GM06990 (cell line): ENCODE data around the gene STK32B.

Experiments
- DNase-seq: peaks from one replicate; pipeline ENCODE4 v3.0.0-alpha.2; 2011; ENCODE audit not compliant: insufficient read length; ENCODE audit errors: extremely low read depth
- H3K27me3 ChIP-seq: replicated peaks from 2 replicates; pipeline ENCODE4 v1.6.0; 2011; ENCODE audit warnings: low read length; ENCODE audit not compliant: control insufficient read depth, insufficient read depth
- H3K36me3 ChIP-seq: 2 replicates; pipeline ENCODE4 v1.5.1; 2011; ENCODE audit warnings: low read length; ENCODE audit not compliant: control insufficient read depth, insufficient read depth
- H3K4me3 ChIP-seq: replicated peaks from 2 replicates; pipeline ENCODE4 v1.5.1; 2011; ENCODE audit warnings: low read depth, mild to moderate bottlenecking, control low read depth, low read length
- TF ChIP-seq, protein P1 (sequence below): IDR thresholded peaks from 2 replicates; pipeline ENCODE4 v1.5.1; 2011; ENCODE audit warnings: low read length, control low read depth, mild to moderate bottlenecking, inconsistent platforms; ENCODE audit not compliant: insufficient read depth, poor library complexity, severe bottlenecking

The STK32B gene

GRCh38 chr4:5370286-5370685 lies 319.0 kb downstream of the STK32B start:
- no peak for DNase-seq
- H3K4me3 ChIP-seq: no peak overlapping the region
- no peaks in the 10 kb centered on the region for H3K27me3 ChIP-seq
- TF ChIP-seq, protein P1, sequence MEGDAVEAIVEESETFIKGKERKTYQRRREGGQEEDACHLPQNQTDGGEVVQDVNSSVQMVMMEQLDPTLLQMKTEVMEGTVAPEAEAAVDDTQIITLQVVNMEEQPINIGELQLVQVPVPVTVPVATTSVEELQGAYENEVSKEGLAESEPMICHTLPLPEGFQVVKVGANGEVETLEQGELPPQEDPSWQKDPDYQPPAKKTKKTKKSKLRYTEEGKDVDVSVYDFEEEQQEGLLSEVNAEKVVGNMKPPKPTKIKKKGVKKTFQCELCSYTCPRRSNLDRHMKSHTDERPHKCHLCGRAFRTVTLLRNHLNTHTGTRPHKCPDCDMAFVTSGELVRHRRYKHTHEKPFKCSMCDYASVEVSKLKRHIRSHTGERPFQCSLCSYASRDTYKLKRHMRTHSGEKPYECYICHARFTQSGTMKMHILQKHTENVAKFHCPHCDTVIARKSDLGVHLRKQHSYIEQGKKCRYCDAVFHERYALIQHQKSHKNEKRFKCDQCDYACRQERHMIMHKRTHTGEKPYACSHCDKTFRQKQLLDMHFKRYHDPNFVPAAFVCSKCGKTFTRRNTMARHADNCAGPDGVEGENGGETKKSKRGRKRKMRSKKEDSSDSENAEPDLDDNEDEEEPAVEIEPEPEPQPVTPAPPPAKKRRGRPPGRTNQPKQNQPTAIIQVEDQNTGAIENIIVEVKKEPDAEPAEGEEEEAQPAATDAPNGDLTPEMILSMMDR: no peak
- H3K36me3 ChIP-seq: no peaks in the 10 kb centered on the region

- no peaks in the 10 kb centered on the region for H3K36me3 ChIP-seq
- no peak overlapping the region for H3K4me3 ChIP-seq
- DNase-seq: no peak
- TF ChIP-seq, protein P1: no peak
- H3K27me3 ChIP-seq: no peaks in the 10 kb centered on the region
Observed at GRCh38 chr4:5371415-5372190, 320.3 kb downstream of the STK32B start.

GRCh38 chr4:5372198-5372597 lies 320.9 kb downstream of the STK32B start:
- TF ChIP-seq, protein P1: no peak
- H3K4me3 ChIP-seq: no peak overlapping the region
- no peak for DNase-seq
- no peaks in the 10 kb centered on the region for H3K27me3 ChIP-seq
- H3K36me3 ChIP-seq: no peaks in the 10 kb centered on the region

- DNase-seq: no peak
- TF ChIP-seq, protein P1: no peak
Observed at GRCh38 chr4:5373327-5373726, 322.0 kb downstream of the STK32B start.

GRCh38 chr4:5374592-5374991 lies 323.3 kb downstream of the STK32B start:
- Histone ChIP-seq H3K27me3 (no peaks in the 10 kb centered on the region), H3K36me3 (no peaks in the 10 kb centered on the region), H3K4me3 (no peak overlapping the region)
- TF ChIP-seq, protein P1: no peak
- no peak for DNase-seq

More at GRCh38 chr4:5373327-5373726, 322.0 kb downstream of the STK32B start:
- Histone ChIP-seq H3K4me3 (no peak overlapping the region), H3K27me3 (no peaks in the 10 kb centered on the region), H3K36me3 (no peaks in the 10 kb centered on the region)
